ENCODE measurements around the gene GPRC5B.

- TF ChIP-seq TAF1 (IDR thresholded peaks at IDR 0.05; ENCODE audit: borderline replicate concordance, insufficient read depth, low read length) (no peak), REST (IDR thresholded peaks at IDR 0.05; ENCODE audit: insufficient read depth in 1 of 2, low read depth in 2 of 2, low read length in 2 of 2) (no peak), POLR2AphosphoS5 (IDR thresholded peaks at IDR 0.05; ENCODE audit: low read depth, low read length) (no peak)
Observed at GRCh38 chr16:19841184-19841583, 43.5 kb downstream of the GPRC5B start.
